SIG-M5 treated with dmso at 0.1 percent for 504 hours (cell line): Measurements from ENCODE around the gene PKD2L1.
A peak's percentile ranks its signal among the peaks of the same experiment; 100 is the strongest.
"Not testable (repeated sequence)": the region's sequence is repeated elsewhere in the genome, so short reads cannot be mapped to it uniquely, and the experiment has no call there.

ENCODE experiments used
- DNase-seq: peaks from one replicate; lab custom pipeline; 2025; ENCODE audit not compliant: unreplicated experiment; lab: John Stamatoyannopoulos, UW

The PKD2L1 gene

GRCh38 chr10:100330079-100330478 lies at the start of gene PKD2L1:
Gene PKD2L1 (minus strand): TSS chr10:100330228. CDS start chr10:100330103, 125 bp downstream.
- DNase-seq = no peak

GRCh38 chr10:100377830-100378229 lies 47.8 kb upstream of the PKD2L1 start:
- DNase-seq = no peak

DNA sequence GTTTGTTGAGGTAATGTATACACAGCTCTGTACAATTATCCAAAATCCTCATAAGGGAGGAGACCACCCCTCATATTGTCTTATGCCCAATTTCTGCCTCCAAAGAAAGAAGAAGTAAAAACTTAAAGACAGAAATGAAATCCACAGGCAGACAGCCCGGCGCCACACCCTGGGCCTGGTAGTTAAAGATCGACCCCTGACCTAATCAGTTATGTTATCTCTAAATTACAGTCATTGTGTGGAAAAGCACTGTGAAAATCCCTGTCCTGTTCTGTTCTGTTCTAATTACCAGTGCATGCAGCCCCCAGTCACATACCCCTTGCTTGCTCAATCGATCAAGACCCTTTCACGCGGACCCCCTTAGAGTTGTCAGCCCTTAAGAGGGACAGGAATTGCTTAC lies 46.6 kb upstream of the PKD2L1 start:
- not testable (repeated sequence) for DNase-seq

GRCh38 chr10:100374677-100375353 lies 44.8 kb upstream of the PKD2L1 start:
- not testable (repeated sequence) for DNase-seq

GRCh38 chr10:100374200-100374655 lies 44.2 kb upstream of the PKD2L1 start:
- no peak for DNase-seq

DNA sequence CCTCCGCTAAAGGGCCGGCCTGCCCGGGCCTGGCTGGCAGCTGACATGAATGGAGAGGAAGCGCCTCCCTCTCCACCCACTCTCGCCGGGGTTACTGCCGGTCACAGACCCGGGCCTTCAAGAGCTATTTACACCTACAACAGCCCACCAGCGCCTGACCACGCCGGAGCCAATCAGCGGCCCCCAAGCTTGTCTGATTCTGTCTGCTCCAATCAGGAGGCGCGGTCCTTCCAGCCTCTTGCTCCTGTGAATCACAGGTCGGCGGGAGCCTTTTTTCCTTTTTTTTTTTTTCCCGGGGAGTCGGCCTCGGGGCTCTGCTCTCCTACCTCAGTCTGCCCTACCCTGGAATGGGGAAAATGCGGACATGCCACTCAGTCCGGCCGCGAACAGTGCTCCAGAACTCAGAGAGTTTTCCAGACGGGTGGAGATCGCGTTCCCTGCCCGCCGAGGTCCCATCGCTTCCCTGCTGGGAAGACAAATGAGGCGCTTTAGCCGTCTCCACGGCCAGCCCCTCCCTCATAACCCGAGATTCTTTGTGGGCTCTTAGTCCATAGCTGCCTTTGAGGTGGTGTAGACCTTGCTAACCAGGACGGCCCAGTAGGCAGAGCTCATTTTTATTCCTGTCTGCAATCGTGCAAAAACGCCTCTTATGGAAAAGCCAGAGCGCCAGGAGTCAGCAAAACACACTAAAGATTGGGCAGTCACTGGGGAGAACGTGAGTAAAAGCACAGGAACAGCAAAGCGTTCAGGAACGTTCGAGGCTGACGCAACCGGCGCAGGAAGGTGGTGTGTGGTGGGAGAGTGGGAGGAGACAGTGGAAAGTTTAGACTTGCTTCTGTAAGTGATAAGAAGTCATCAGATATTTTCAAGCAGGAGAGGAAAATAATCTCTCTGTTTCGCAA lies 43.5 kb upstream of the PKD2L1 start:
- DNase-seq = peak; percentile 96

DNA sequence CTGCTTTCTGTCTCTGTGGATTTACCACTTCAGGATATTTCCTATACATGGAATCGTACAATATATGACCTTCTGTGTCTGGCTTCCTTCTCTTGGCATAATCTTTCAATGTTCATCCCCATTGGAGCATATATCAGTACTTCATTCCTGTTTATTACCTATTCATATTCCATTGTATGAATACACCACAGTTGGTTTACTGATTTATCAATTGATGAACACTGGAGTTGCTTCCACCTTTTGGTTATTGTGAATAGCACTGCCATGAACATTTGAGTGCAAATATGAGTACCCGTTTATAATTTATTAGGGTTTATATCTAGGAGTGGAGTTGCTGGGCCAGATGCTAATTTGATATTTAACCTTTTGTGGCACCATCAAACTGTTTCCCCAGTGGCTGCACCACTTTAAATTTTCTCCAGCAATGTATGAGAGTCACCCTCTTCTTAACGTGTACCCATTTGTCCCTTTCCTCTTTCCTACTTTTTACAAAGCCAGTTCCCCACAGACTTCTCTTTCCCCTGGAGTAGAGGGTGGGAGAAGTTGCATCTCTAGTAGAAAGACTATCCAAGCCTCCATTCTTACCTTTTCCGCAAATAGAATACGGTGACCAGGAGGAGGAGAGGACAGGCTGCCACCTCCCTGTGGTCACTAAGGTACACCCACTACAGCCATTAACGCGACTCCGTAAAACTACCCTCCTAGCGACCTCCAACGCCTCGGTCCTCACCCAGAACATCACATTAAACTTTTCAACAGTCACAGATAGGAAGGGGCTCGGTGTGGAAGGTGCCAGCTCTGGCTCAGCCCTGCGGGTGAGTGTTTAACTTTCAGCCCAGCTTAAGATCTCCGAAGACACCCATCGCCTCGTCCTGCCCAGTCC lies 42.6 kb upstream of the PKD2L1 start:
- no peak for DNase-seq

- DNase-seq = peak; percentile 80
These were observed 41.5 kb upstream of the PKD2L1 start for GRCh38 chr10:100371482-100372027.

DNA sequence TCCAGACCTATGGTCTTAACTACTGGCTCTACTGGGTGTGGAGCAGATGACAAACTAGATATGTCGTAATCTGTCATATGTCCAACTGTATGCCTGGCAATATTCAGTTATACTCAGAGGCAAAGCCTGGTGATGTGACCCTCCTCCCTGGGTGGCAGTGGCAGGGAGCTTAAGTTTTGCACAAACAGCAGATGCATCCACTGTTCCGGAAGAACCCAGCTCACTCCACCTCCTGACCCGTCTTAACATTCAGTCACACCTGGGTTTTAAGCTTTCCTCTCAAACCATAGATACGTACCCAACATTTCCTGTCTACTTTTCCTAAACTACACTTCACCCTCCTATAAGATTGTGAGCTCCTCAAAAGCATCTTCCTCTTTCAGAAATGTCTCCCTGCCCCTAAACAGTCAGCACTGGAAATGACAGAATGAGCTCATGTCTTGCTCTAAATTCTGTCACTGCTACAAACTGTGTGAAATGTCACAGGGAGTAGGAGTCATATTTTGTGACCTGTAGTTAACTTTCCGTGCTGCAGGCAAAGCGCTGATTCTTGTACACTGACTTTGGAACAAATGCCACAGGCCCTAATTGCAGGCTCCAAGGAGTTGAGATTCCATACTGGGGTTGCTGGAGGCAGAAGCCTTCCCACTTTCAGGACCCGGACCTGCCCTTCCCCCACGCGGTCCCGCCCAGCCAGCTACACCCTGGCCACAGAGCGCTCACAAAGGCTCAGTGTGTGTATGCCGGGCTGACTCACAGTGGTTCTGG lies 40.9 kb upstream of the PKD2L1 start:
- DNase-seq = peak; percentile 85

GRCh38 chr10:100368721-100369120 lies 38.7 kb upstream of the PKD2L1 start:
- DNase-seq = no peak

DNA sequence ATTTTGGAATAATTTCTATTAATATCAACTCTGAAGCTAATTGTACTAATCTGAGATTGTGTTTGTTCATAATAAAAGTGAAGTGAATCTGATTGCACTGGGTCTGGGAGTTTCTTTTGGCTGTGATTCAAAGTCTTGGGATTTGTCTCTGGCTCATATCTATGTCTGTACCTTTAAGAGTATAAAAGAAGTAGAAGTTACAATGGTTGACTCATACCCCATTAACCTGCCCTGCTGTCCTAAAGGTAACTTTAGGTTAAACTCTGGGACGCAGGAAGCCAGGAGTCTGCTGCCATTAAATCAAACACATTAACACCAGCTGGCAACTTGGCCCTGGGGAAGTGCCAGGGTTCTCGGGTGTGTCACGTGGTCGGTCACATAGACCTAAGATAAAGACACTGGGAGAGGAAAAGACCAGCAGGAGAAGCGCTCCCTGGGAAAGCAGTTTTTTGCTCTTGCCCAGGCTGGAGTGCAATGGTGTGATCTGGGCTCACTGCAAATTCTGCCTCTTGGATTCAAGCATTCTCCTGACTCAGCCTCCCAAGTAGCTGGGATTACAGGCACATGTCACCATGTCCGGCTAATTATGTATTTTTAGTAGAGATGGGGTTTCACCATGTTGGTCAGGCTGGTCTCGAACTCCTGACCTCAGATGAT lies 34.8 kb upstream of the PKD2L1 start:
- DNase-seq = peak; percentile 38

GRCh38 chr10:100364175-100364574 lies 34.1 kb upstream of the PKD2L1 start:
- DNase-seq = no peak

DNA sequence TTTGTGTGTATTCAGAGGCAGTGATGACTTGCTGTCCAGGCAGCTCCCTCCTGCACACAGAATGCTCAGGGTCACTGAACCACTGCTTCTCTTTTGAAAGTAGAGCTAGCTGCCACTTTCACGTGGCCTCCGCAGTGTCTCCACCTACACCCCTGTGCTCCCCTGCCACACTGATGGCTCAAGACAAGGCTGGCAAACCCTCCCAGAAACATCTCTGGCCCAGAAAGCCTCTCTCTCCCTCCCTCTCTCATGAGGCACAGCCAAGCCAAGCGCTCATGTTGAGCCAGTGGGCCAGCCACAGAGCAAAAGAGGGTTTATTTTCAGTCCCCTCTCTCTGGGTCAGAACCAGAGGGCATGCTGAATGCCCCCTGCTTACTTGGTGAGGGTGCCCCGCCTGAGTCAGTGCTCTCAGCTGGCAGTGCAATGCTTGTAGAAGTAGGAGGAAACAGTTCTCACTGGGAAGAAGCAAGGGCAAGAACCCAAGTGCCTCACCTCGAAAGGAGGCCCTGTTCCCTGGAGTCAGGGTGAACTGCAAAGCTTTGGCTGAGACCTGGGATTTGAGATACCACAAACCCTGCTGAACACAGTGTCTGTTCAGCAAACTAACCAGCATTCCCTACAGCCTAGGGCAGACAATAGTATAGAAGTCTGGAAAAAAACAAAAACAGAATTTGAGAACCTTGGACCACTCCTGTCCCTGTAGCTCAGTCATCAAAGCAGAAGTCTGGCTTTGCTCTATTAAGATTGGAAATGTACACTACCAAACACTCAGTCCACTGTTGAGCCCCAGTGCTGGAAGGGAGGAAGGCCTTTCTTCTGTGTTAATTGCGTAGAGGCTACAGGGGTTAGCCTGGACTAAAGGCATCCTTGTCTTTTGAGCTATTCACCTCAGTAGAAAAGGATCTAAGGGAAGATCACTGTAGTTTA lies 32.8 kb upstream of the PKD2L1 start:
- no peak for DNase-seq

DNA sequence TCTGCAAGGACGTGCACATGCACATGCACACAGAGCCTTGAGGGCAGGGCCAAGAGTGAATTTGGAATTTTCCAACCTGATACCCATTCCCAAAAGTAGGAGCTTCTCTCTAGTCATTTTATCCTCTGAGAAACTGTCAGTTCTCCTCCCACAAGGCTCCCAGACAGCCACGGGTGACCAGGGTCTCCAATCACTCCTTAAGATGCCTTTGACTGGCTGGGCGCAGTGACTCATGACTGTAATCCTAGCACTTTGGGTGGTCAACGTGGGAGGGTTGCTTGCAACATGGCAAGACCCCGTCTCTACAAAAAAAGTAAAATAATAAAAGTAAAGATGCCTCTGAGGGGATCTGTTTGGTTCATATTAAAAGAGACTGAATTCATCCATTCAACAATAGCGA lies 30.2 kb upstream of the PKD2L1 start:
- no peak for DNase-seq

GRCh38 chr10:100359529-100360150 lies 29.6 kb upstream of the PKD2L1 start:
- no peak for DNase-seq

DNA sequence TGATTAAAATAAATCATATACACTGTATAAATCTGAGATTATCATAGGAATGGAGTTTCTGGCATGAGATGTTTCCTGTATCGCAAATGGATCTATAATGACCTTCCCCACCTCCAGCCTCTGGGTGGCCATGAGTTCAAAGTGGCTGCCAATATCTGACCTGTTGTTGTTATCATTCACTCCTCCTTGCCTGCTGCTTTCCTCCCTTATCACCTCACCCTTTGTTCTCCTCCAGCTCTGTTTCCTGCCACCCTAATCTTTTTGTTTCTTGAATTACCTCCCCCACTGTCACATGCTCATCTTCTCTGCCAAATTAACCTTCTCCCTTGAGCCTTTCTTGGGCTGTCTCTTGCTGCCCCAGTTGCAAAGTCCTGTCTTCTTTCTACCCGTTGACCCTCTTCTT lies 29.0 kb upstream of the PKD2L1 start:
- no peak for DNase-seq

DNA sequence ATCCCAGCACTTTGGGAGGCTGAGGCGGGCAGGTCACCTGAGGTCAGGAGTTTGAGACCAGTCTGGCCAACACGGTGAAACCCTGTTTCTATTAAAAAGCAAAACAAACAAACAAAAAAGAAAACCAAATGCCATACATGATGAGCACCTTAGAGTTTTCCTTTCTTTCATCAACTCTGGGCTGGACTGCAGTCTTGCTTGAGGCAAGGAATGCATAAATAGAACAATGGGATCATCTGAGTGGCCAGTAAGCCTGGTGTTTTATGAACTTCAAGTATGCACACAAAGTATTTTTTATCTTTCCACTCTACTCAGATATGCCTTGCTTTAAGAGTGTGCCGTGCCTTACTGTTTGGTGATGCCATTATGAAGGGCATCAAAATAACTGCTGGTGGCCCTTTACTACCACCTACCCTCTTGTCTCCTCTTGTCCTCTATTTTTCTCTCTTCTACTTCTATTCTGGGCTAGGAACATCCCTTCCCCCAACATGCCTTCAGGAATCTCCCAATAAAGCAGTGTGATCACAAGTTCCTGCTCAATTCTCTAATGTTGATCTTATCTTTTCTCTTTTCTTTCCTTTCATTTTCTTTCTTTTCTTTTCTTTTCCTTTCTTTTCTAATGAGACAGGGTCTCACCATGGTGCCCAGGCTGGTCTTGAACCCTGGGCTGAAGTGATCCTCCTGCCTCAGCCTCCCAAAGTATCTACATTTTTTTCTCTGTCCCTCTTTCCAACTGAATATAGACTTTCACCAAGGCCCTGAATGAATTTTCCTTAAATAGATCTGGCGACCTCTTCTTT lies 27.2 kb upstream of the PKD2L1 start:
- no peak for DNase-seq
